ENCODE data around the gene MAPKAPK3. TPM values are rescaled to one million over a fixed set of nuclear protein-coding genes. Genes with fewer than 3 reads are reported as not detected.
A peak's percentile ranks its signal among the peaks of the same experiment; 100 is the strongest.

MAPKAPK3 gene
- total RNA-seq, 1 experiment from 2014 or later, result 40.1 TPM

- Mint-ChIP-seq H3K9me3 (ENCODE audit: unreplicated experiment) (no peaks in the 10 kb centered on the region), H3K36me3 (ENCODE audit: insufficient read depth, unreplicated experiment) (peaks cover 17% of the 10 kb centered on the region), H3K27ac (ENCODE audit: unreplicated experiment) (peak overlapping the region; percentile 2), H3K27me3 (ENCODE audit: insufficient read depth, unreplicated experiment) (no peaks in the 10 kb centered on the region), H3K4me1 (ENCODE audit: low read depth, unreplicated experiment) (peaks cover 17% of the 10 kb centered on the region), H3K4me3 (ENCODE audit: unreplicated experiment) (no peak overlapping the region)
- Histone ChIP-seq H3K4me3 (ENCODE audit: low read depth, low read length) (no peak overlapping the region), H3K27me3 (replicated peaks; ENCODE audit: control insufficient read depth, insufficient read depth, low read length) (no peaks in the 10 kb centered on the region), H3K36me3 (ENCODE audit: control insufficient read depth, insufficient read depth, low read length) (no peaks in the 10 kb centered on the region; the same call in 1 of the 2 replicates), H3K9me3 (no peaks in the 10 kb centered on the region), H3K4me1 (peaks cover 12% of the 10 kb centered on the region)
- intact Hi-C loops (cut with micrococcal nuclease; ENCODE audit: unreplicated experiment), result no loop called here
- ChIA-PET POLR2A (interaction anchor here (0.7 to 1.0 kb wide), 2 partner anchors 55 to 181 kb away, joined by 3 read pairs; partner anchors contain the start of gene HEMK1), CTCF (interaction anchor here (1.3 kb wide), 1 partner anchor 8 kb away, joined by 6 read pairs; no protein-coding TSS in a partner anchor)
- no peak for TF ChIP-seq CTCF (IDR thresholded peaks at IDR 0.05; ENCODE audit: insufficient read depth in 1 of 2, low read depth in 1 of 2, low read length in 1 of 2, severe bottlenecking in 1 of 2, unreplicated experiment in 1 of 2)
- BruUV-seq (replicated peaks), result no TSS peak
- no peak for DNase-seq
Observed at GRCh38 chr3:50623840-50624474, 7.0 kb downstream of the MAPKAPK3 start.

- H3K27me3 ChIP-seq (replicated peaks; ENCODE audit: control insufficient read depth, insufficient read depth, low read length), result no peaks in the 10 kb centered on the region
- Mint-ChIP-seq H3K4me3 (ENCODE audit: unreplicated experiment) (no peak overlapping the region), H3K27ac (ENCODE audit: unreplicated experiment) (no peak overlapping the region), H3K27me3 (ENCODE audit: insufficient read depth, unreplicated experiment) (no peaks in the 10 kb centered on the region), H3K4me1 (ENCODE audit: low read depth, unreplicated experiment) (peaks cover 17% of the 10 kb centered on the region), H3K9me3 (ENCODE audit: unreplicated experiment) (no peaks in the 10 kb centered on the region), H3K36me3 (ENCODE audit: insufficient read depth, unreplicated experiment) (peaks cover 18% of the 10 kb centered on the region)
- peak; percentile 25 to 65 for DNase-seq
- POLR2A ChIA-PET, result interaction anchor here (1.0 kb wide), 1 partner anchor 56 kb away, joined by 3 read pairs; the partner anchor contains the start of gene HEMK1
- H3K4me1 ChIP-seq, result peaks cover 12% of the 10 kb centered on the region
- BruUV-seq (replicated peaks), result no TSS peak
- H3K9me3 ChIP-seq, result no peaks in the 10 kb centered on the region
- CTCF ChIA-PET, result interaction anchor here (1.3 kb wide), 1 partner anchor 8 kb away, joined by 6 read pairs; no protein-coding TSS in a partner anchor
- H3K36me3 ChIP-seq (ENCODE audit: control insufficient read depth, insufficient read depth, low read length), result no peaks in the 10 kb centered on the region; the same call in 1 of the 2 replicates
- no peak overlapping the region for H3K4me3 ChIP-seq (ENCODE audit: low read depth, low read length)
- intact Hi-C loops (cut with micrococcal nuclease; ENCODE audit: unreplicated experiment), result no loop called here
- no peak for TF ChIP-seq CTCF (IDR thresholded peaks at IDR 0.05; ENCODE audit: insufficient read depth in 1 of 2, low read depth in 1 of 2, low read length in 1 of 2, severe bottlenecking in 1 of 2, unreplicated experiment in 1 of 2)
Observed at GRCh38 chr3:50624634-50625033, 7.7 kb downstream of the MAPKAPK3 start.

- no peaks in the 10 kb centered on the region for H3K27me3 Mint-ChIP-seq (ENCODE audit: insufficient read depth, unreplicated experiment)
- DNase-seq, result no peak
- ChIA-PET CTCF (interaction anchor here (0.6 to 1.3 kb wide), 3 partner anchors 9 to 427 kb away, joined by 3 to 6 read pairs (median 3); no protein-coding TSS in a partner anchor), POLR2A (interaction anchor here (1.0 kb wide), 1 partner anchor 57 kb away, joined by 3 read pairs; the partner anchor contains the start of gene HEMK1)
- no peak for TF ChIP-seq CTCF (IDR thresholded peaks at IDR 0.05; ENCODE audit: insufficient read depth in 1 of 2, low read depth in 1 of 2, low read length in 1 of 2, severe bottlenecking in 1 of 2, unreplicated experiment in 1 of 2)
- no peak overlapping the region for H3K27ac Mint-ChIP-seq (ENCODE audit: unreplicated experiment)
- intact Hi-C loops (cut with micrococcal nuclease; ENCODE audit: unreplicated experiment), result no loop called here
- H3K4me3 Mint-ChIP-seq (ENCODE audit: unreplicated experiment), result no peak overlapping the region
- Histone ChIP-seq H3K4me3 (ENCODE audit: low read depth, low read length) (no peak overlapping the region), H3K4me1 (peaks cover 12% of the 10 kb centered on the region), H3K9me3 (no peaks in the 10 kb centered on the region), H3K36me3 (ENCODE audit: control insufficient read depth, insufficient read depth, low read length) (no peaks in the 10 kb centered on the region; the same call in 1 of the 2 replicates), H3K27me3 (replicated peaks; ENCODE audit: control insufficient read depth, insufficient read depth, low read length) (no peaks in the 10 kb centered on the region)
- no peaks in the 10 kb centered on the region for H3K9me3 Mint-ChIP-seq (ENCODE audit: unreplicated experiment)
- H3K4me1 Mint-ChIP-seq (ENCODE audit: low read depth, unreplicated experiment), result peaks cover 17% of the 10 kb centered on the region
- peaks cover 14% of the 10 kb centered on the region for H3K36me3 Mint-ChIP-seq (ENCODE audit: insufficient read depth, unreplicated experiment)
- no TSS peak for BruUV-seq (replicated peaks)
Observed at GRCh38 chr3:50625231-50626182, 8.6 kb downstream of the MAPKAPK3 start.

All from Caco-2 (cell line).